Regular cardiac myocyte (primary cell): ENCODE results near the gene PINK1. TPM values are rescaled to one million over a fixed set of nuclear protein-coding genes. Genes with fewer than 3 reads are reported as not detected.

Experiments used
- total RNA-seq: library from RNA; depleted of rRNA; stranded (reverse); fragments of >200 nt; gene quantifications from 2 replicates; pipeline ENCODE4 v1.2.3, GENCODE V29; 2014

Gene PINK1
- total RNA-seq: 54.6 and 96.1 TPM in 2 replicates

GRCh38 chr1:20633190-20634064 lies at the start of gene PINK1:
Gene PINK1 (plus strand): TSS chr1:20633458. CDS start chr1:20633549, 91 bp downstream.

GRCh38 chr1:20588634-20589225 lies 44.5 kb upstream of the PINK1 start, which contains the start of gene CDA:
Gene CDA (plus strand): TSS chr1:20589097. CDS start chr1:20589130, 33 bp downstream.

GRCh38 chr1:20661207-20662109 lies 28.2 kb downstream of the PINK1 start, which contains the start of gene DDOST:
Gene DDOST (minus strand): TSS chr1:20661369. CDS start chr1:20661350, 19 bp downstream.

Other genes with a start within 250 kb of the PINK1 start
- gene CAMK2N1, start 147.2 kb upstream of the PINK1 start, total RNA-seq: 5.1 and 8.6 TPM in 2 replicates
- gene MUL1, start 125.3 kb upstream of the PINK1 start, total RNA-seq: 22.6 and 31.2 TPM in 2 replicates
- 0.28 TPM in 1 of 2 replicates, not detected in the other for gene FAM43B, start 80.9 kb upstream of the PINK1 start, total RNA-seq
- gene CDA, start 44.4 kb upstream of the PINK1 start, total RNA-seq: 0.85 TPM in 1 of 2 replicates, not detected in the other
- gene DDOST, start 27.9 kb downstream of the PINK1 start, total RNA-seq: 228 and 388 TPM in 2 replicates
- gene KIF17, start 84.5 kb downstream of the PINK1 start, total RNA-seq: 1.3 and 5.1 TPM in 2 replicates
- 4.0 and 10.7 TPM in 2 replicates for gene SH2D5, start 99.2 kb downstream of the PINK1 start, total RNA-seq
- 173 and 196 TPM in 2 replicates for gene HP1BP3, start 153.8 kb downstream of the PINK1 start, total RNA-seq